ENCODE measurements around the gene CPPED1. TPM values are rescaled to one million over a fixed set of nuclear protein-coding genes. Genes with fewer than 3 reads are reported as not detected.

CPPED1 gene
- total and polyA plus RNA-seq, 2 donors (not counting 1 experiment from before 2014, with no cell fraction given) = 7.4 to 19.8 TPM

- Histone ChIP-seq H3K36me3 (ENCODE audit: control insufficient read depth, insufficient read depth, low read length) (no peaks in the 10 kb centered on the region), H2AFZ (ENCODE audit: low read length) (no peak overlapping the region), H3K4me2 (ENCODE audit: extremely low read depth, insufficient read depth, low read length) (no peak overlapping the region), H3K9ac (ENCODE audit: insufficient read depth, low read length) (no peak overlapping the region), H4K20me1 (ENCODE audit: control insufficient read depth, extremely low read depth, insufficient read depth, low read length) (no peaks in the 10 kb centered on the region), H3K4me3 (replicated peaks in 1 of 4; ENCODE audit: control extremely low read depth in 1 of 4, insufficient read depth in 1 of 4, low read depth in 3 of 4, low read length in 4 of 4) (no peak overlapping the region), H3K27ac (ENCODE audit: insufficient read depth, low read length) (no peak overlapping the region), H3K4me1 (ENCODE audit: control insufficient read depth, extremely low read depth, insufficient read depth, low read length) (no peaks in the 10 kb centered on the region), H3K27me3 (ENCODE audit: control insufficient read depth, insufficient read depth, low read length) (no peaks in the 10 kb centered on the region), H3K79me2 (ENCODE audit: control insufficient read depth, insufficient read depth, low read length) (no peaks in the 10 kb centered on the region), H3K9me3 (ENCODE audit: control insufficient read depth, insufficient read depth, low read depth, low read length) (no peaks in the 10 kb centered on the region)
- DNase-seq (ENCODE audit: low read depth in 2 of 2) = no peak
- no peak for TF ChIP-seq CTCF (conservative IDR thresholded peaks at IDR 0.05 in 1 of 2, IDR thresholded peaks at IDR 0.05 in 1 of 2; ENCODE audit: low read depth in 1 of 2, low read length in 2 of 2)
- no peak for TF ChIP-seq EZH2 (IDR thresholded peaks at IDR 0.05; ENCODE audit: low read length, missing control alignments)
These were observed 99.8 kb downstream of the CPPED1 start for GRCh38 chr16:12703935-12704334.

- Histone ChIP-seq H3K4me2 (ENCODE audit: extremely low read depth, insufficient read depth, low read length) (no peak overlapping the region), H4K20me1 (ENCODE audit: control insufficient read depth, extremely low read depth, insufficient read depth, low read length) (no peaks in the 10 kb centered on the region), H3K27ac (ENCODE audit: insufficient read depth, low read length) (no peak overlapping the region), H3K4me3 (replicated peaks in 1 of 4; ENCODE audit: control extremely low read depth in 1 of 4, insufficient read depth in 1 of 4, low read depth in 3 of 4, low read length in 4 of 4) (no peak overlapping the region), H3K36me3 (ENCODE audit: control insufficient read depth, insufficient read depth, low read length) (no peaks in the 10 kb centered on the region), H3K27me3 (ENCODE audit: control insufficient read depth, insufficient read depth, low read length) (no peaks in the 10 kb centered on the region), H3K79me2 (ENCODE audit: control insufficient read depth, insufficient read depth, low read length) (no peaks in the 10 kb centered on the region), H3K4me1 (ENCODE audit: control insufficient read depth, extremely low read depth, insufficient read depth, low read length) (no peaks in the 10 kb centered on the region), H3K9me3 (ENCODE audit: control insufficient read depth, insufficient read depth, low read depth, low read length) (no peaks in the 10 kb centered on the region), H3K9ac (ENCODE audit: insufficient read depth, low read length) (no peak overlapping the region), H2AFZ (ENCODE audit: low read length) (no peak overlapping the region)
- DNase-seq (ENCODE audit: low read depth in 2 of 2) = no peak
- TF ChIP-seq CTCF (conservative IDR thresholded peaks at IDR 0.05 in 1 of 2, IDR thresholded peaks at IDR 0.05 in 1 of 2; ENCODE audit: low read depth in 1 of 2, low read length in 2 of 2) (no peak), EZH2 (IDR thresholded peaks at IDR 0.05; ENCODE audit: low read length, missing control alignments) (no peak)
These were observed 103.5 kb downstream of the CPPED1 start for GRCh38 chr16:12700161-12700560.

GRCh38 chr16:12699161-12699560, 104.5 kb downstream of the CPPED1 start:
- Histone ChIP-seq H3K4me3 (replicated peaks in 1 of 4; ENCODE audit: control extremely low read depth in 1 of 4, insufficient read depth in 1 of 4, low read depth in 3 of 4, low read length in 4 of 4) (no peak overlapping the region), H3K79me2 (ENCODE audit: control insufficient read depth, insufficient read depth, low read length) (no peaks in the 10 kb centered on the region), H3K4me1 (ENCODE audit: control insufficient read depth, extremely low read depth, insufficient read depth, low read length) (no peaks in the 10 kb centered on the region), H3K4me2 (ENCODE audit: extremely low read depth, insufficient read depth, low read length) (no peak overlapping the region), H3K27me3 (ENCODE audit: control insufficient read depth, insufficient read depth, low read length) (no peaks in the 10 kb centered on the region), H3K9me3 (ENCODE audit: control insufficient read depth, insufficient read depth, low read depth, low read length) (no peaks in the 10 kb centered on the region), H2AFZ (ENCODE audit: low read length) (no peak overlapping the region), H3K9ac (ENCODE audit: insufficient read depth, low read length) (no peak overlapping the region), H3K36me3 (ENCODE audit: control insufficient read depth, insufficient read depth, low read length) (no peaks in the 10 kb centered on the region), H3K27ac (ENCODE audit: insufficient read depth, low read length) (no peak overlapping the region), H4K20me1 (ENCODE audit: control insufficient read depth, extremely low read depth, insufficient read depth, low read length) (no peaks in the 10 kb centered on the region)
- no peak for TF ChIP-seq CTCF (conservative IDR thresholded peaks at IDR 0.05 in 1 of 2, IDR thresholded peaks at IDR 0.05 in 1 of 2; ENCODE audit: low read depth in 1 of 2, low read length in 2 of 2)
- DNase-seq (ENCODE audit: low read depth in 2 of 2) = no peak

Data from fibroblast of lung (primary cell).